Measurements from ENCODE around the gene HES4.

Gene HES4

GRCh38 chr1:1001057-1001783, 1.3 kb upstream of the HES4 start (continued):
- TF ChIP-seq ZNF16 (tag by site-specific recombination; IDR thresholded peaks at IDR 0.05; ENCODE audit: low read depth) (no peak), ZIC2 (tag by site-specific recombination; IDR thresholded peaks at IDR 0.05) (peak; percentile 79), GLIS2 (tag by site-specific recombination; IDR thresholded peaks at IDR 0.05) (peak; percentile 88), ZSCAN16 (tag by site-specific recombination; IDR thresholded peaks at IDR 0.05) (no peak), ZEB2 (tag by site-specific recombination; IDR thresholded peaks at IDR 0.05) (peak; percentile 66; the same call in 1 of the 2 replicates), HIC1 (tag by site-specific recombination; IDR thresholded peaks at IDR 0.05) (no peak), ZBTB20 (tag by site-specific recombination; IDR thresholded peaks at IDR 0.05) (peak; percentile 22; the same call in 1 of the 2 replicates), ZNF416 (tag by site-specific recombination; IDR thresholded peaks at IDR 0.05) (no peak), SETDB1 (IDR thresholded peaks at IDR 0.05; ENCODE audit: insufficient read length, low read length) (peak; percentile 5), ZNF623 (tag by site-specific recombination; IDR thresholded peaks at IDR 0.05) (0 out of 2 replicates have a peak, but pooled peaks have one; percentile 1), KLF7 (tag by site-specific recombination; IDR thresholded peaks at IDR 0.05; ENCODE audit: borderline replicate concordance) (0 out of 2 replicates have a peak, but pooled peaks have one; percentile 1), ZFHX2 (tag by site-specific recombination; conservative IDR thresholded peaks at IDR 0.05) (no peak; the same call in 1 of the 2 replicates), ZNF146 (tag by site-specific recombination; IDR thresholded peaks at IDR 0.05) (peak; percentile 1; the same call in 1 of the 2 replicates), ZNF362 (tag by site-specific recombination; IDR thresholded peaks at IDR 0.05) (no peak), ZSCAN23 (tag by site-specific recombination; IDR thresholded peaks at IDR 0.05) (peak; percentile 62; the same call in 1 of the 2 replicates), ZNF214 (tag by site-specific recombination; IDR thresholded peaks at IDR 0.05; ENCODE audit: borderline replicate concordance) (no peak), ELK4 (IDR thresholded peaks at IDR 0.05; ENCODE audit: borderline replicate concordance, low read depth, low read length) (no peak), MZF1 (tag by site-specific recombination; IDR thresholded peaks at IDR 0.05; ENCODE audit: borderline replicate concordance) (no peak), SP7 (tag by site-specific recombination; IDR thresholded peaks at IDR 0.05) (peak; percentile 51), ZNF423 (tag by site-specific recombination; IDR thresholded peaks at IDR 0.05) (peak; percentile 61), KLF16 (tag by site-specific recombination; IDR thresholded peaks at IDR 0.05) (0 out of 2 replicates have a peak, but pooled peaks have one; percentile 13), ZNF133 (tag by site-specific recombination; IDR thresholded peaks at IDR 0.05) (no peak; the same call in 1 of the 2 replicates), GLIS1 (tag by site-specific recombination; IDR thresholded peaks at IDR 0.05) (peak; percentile 54), PRDM10 (tag by site-specific recombination; IDR thresholded peaks at IDR 0.05) (no peak), ZNF76 (tag by site-specific recombination; IDR thresholded peaks at IDR 0.05; ENCODE audit: borderline replicate concordance, low read depth) (no peak), ZNF354C (tag by site-specific recombination; IDR thresholded peaks at IDR 0.05; ENCODE audit: borderline replicate concordance, low read depth) (0 out of 2 replicates have a peak, but pooled peaks have one; percentile 2), REPIN1 (tag by site-specific recombination; IDR thresholded peaks at IDR 0.05; ENCODE audit: low read depth) (no peak), KLF8 (tag by site-specific recombination; IDR thresholded peaks at IDR 0.05) (no peak; the same call in 1 of the 2 replicates), KLF9 (tag by site-specific recombination; IDR thresholded peaks at IDR 0.05; ENCODE audit: low read depth) (peak; percentile 52; the same call in 1 of the 2 replicates), BCL6B (tag by site-specific recombination; IDR thresholded peaks at IDR 0.05) (no peak), ZNF558 (tag by site-specific recombination; IDR thresholded peaks at IDR 0.05) (no peak)

Data from HEK293 (cell line).